ENCODE data around the gene RNF31. TPM values are rescaled to one million over a fixed set of nuclear protein-coding genes. Genes with fewer than 3 reads are reported as not detected.

RNF31 gene
- total and polyA plus RNA-seq, 2 donors (not counting 1 experiment from before 2014, with no cell fraction given) = 69.8 to 103 TPM

DNA sequence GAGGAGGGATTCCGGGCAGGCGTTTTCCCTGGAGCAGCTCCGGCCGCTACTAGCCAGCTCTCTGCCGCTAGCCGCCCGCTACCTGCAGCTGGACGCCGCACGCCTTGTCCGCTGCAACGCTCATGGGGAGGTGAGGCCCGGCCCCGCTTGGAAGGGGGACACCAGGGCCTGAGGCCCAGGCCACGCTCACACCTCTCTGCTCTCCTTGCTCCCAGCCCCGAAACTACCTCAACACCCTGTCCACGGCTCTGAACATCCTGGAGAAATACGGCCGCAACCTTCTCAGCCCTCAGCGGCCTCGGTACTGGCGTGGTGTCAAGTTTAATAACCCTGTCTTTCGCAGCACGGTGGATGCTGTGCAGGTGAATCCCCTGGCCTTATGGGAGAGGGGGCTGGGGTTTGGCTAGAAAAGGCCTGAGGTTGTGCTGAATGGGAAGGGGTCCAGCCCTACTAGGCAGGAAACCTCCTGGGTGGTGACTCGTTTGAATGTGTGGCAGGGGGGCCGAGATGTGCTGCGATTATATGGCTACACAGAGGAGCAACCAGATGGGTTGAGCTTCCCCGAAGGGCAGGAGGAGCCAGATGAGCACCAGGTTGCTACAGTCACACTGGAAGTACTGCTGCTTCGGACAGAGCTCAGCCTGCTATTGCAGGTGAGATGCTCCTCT, 597 bp downstream of the RNF31 start:
- Histone ChIP-seq H3K4me1 (ENCODE audit: control insufficient read depth in 2 of 2, insufficient read depth in 2 of 2, low read length in 2 of 2) (peaks cover 20 to 33% of the 10 kb centered on the region in 2 donors), H3K4me2 (replicated peaks; ENCODE audit: low read depth, low read length, poor library complexity, severe bottlenecking) (peak overlapping the region; percentile 90), H4K20me1 (ENCODE audit: control insufficient read depth, insufficient read depth, low read length, poor library complexity, severe bottlenecking) (peaks cover 45% of the 10 kb centered on the region), H2AFZ (ENCODE audit: insufficient read depth, low read depth, low read length, poor library complexity, severe bottlenecking) (peak overlapping the region; percentile 83), H3K4me3 (ENCODE audit: control extremely low read depth in 1 of 5, extremely low read depth in 1 of 5, insufficient read depth in 1 of 5, low read depth in 2 of 5, low read length in 4 of 5) (peak overlapping the region; percentile 42 to 95 (median 92)), H3K9me3 (ENCODE audit: control extremely low read depth in 1 of 3, control insufficient read depth in 2 of 3, insufficient read depth in 1 of 3, low read length in 2 of 3) (no peaks in the 10 kb centered on the region), H3K27ac (ENCODE audit: low read length in 2 of 2) (peak overlapping the region in 1 of 2 donors; percentile 70), H3K36me3 (replicated peaks in 1 of 2; ENCODE audit: control extremely low read depth in 1 of 2, control insufficient read depth in 1 of 2, extremely low read depth in 1 of 2, insufficient read depth in 2 of 2, low read length in 1 of 2) (peaks cover 2 to 62% of the 10 kb centered on the region in 2 experiments), H3K9ac (ENCODE audit: low read length) (peak overlapping the region; percentile 83), H3K27me3 (replicated peaks in 1 of 4; ENCODE audit: control extremely low read depth in 1 of 4, control insufficient read depth in 3 of 4, insufficient read depth in 4 of 4, low read length in 3 of 4) (no peaks in the 10 kb centered on the region), H3K79me2 (ENCODE audit: control insufficient read depth, insufficient read depth, low read length) (peaks cover 84% of the 10 kb centered on the region)
- Mint-ChIP-seq H3K4me3 (peak overlapping the region; percentile 95), H3K9me3 (ENCODE audit: insufficient read depth) (no peaks in the 10 kb centered on the region), H3K27ac (peak overlapping the region; percentile 77), H3K4me1 (peaks cover 47% of the 10 kb centered on the region), H3K27me3 (no peaks in the 10 kb centered on the region)
- 12% methylated on average over 27 of the region's 29 CpGs for WGBS (ENCODE audit: insufficient coverage)
- POLR2A ChIA-PET = interaction anchor here (1.4 to 4.1 kb wide), 4 partner anchors 11 to 94 kb away, joined by 5 to 43 read pairs (median 24); partner anchors contain the start of genes DCAF11, NRL, PSME1 and TINF2
- ATAC-seq (ENCODE audit: low read depth) = no peak
- no peak for TF ChIP-seq EZH2 (IDR thresholded peaks at IDR 0.05; ENCODE audit: borderline replicate concordance, insufficient read depth, low read depth, low read length, poor library complexity, severe bottlenecking)
- TF ChIP-seq, protein P1, sequence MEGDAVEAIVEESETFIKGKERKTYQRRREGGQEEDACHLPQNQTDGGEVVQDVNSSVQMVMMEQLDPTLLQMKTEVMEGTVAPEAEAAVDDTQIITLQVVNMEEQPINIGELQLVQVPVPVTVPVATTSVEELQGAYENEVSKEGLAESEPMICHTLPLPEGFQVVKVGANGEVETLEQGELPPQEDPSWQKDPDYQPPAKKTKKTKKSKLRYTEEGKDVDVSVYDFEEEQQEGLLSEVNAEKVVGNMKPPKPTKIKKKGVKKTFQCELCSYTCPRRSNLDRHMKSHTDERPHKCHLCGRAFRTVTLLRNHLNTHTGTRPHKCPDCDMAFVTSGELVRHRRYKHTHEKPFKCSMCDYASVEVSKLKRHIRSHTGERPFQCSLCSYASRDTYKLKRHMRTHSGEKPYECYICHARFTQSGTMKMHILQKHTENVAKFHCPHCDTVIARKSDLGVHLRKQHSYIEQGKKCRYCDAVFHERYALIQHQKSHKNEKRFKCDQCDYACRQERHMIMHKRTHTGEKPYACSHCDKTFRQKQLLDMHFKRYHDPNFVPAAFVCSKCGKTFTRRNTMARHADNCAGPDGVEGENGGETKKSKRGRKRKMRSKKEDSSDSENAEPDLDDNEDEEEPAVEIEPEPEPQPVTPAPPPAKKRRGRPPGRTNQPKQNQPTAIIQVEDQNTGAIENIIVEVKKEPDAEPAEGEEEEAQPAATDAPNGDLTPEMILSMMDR (IDR thresholded peaks at IDR 0.05) = no peak
- CTCF ChIA-PET = interaction anchor here (1.1 to 6.2 kb wide), 8 partner anchors 13 to 163 kb away, joined by 3 to 62 read pairs (median 5); partner anchors contain the start of genes IRF9 and MDP1
- DNase-seq = no peak
- intact Hi-C loops (cut with micrococcal nuclease) = loop anchor here (1.0 to 10.0 kb wide), 11 partner anchors 13 to 1053 kb away; partner anchors contain the start of genes ACIN1, C14orf119, CHMP4A and DCAF11
